ENCODE measurements around the gene KCTD10. TPM values are rescaled to one million over a fixed set of nuclear protein-coding genes. Genes with fewer than 3 reads are reported as not detected.

KCTD10 gene
- total and polyA plus RNA-seq, 8 donors: 6.7 to 16.7 (median 10.7) TPM

DNA sequence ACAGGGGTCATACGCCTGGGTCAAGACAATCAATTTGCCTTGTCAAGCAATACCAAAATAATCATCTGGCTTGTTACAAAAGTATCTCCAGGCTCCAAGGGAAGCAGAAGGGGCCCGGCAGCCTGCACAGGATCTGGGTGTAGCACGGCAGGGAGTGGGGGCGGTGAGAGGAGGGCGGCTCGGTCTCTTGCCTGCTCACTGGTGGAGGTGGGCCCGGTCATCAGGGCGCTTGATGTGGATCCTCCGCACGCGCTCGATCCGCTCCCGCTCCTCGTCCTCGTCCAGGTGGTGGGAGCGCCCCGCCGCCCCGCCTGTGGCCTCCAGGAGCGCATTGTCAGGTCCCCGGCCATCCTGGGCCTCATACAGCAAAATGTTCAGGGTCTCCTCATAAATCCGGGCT, 25.7 kb downstream of the KCTD10 start:
- Histone ChIP-seq H3K4me1 (no peaks in the 10 kb centered on the region), H3K27me3 (no peaks in the 10 kb centered on the region), H3K9me3 (no peaks in the 10 kb centered on the region), H3K36me3 (peaks cover 2 to 53% (median 10%) of the 10 kb centered on the region in 3 donors), H3K4me3 (no peak overlapping the region), H3K27ac (no peak overlapping the region)
- 93% methylated on average over 23 of the region's 23 CpGs for WGBS, 2 donors
- intact Hi-C loops (cut with DNase I): no loop called here
- no peak for DNase-seq
- TF ChIP-seq, protein P1, sequence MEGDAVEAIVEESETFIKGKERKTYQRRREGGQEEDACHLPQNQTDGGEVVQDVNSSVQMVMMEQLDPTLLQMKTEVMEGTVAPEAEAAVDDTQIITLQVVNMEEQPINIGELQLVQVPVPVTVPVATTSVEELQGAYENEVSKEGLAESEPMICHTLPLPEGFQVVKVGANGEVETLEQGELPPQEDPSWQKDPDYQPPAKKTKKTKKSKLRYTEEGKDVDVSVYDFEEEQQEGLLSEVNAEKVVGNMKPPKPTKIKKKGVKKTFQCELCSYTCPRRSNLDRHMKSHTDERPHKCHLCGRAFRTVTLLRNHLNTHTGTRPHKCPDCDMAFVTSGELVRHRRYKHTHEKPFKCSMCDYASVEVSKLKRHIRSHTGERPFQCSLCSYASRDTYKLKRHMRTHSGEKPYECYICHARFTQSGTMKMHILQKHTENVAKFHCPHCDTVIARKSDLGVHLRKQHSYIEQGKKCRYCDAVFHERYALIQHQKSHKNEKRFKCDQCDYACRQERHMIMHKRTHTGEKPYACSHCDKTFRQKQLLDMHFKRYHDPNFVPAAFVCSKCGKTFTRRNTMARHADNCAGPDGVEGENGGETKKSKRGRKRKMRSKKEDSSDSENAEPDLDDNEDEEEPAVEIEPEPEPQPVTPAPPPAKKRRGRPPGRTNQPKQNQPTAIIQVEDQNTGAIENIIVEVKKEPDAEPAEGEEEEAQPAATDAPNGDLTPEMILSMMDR (IDR thresholded peaks at IDR 0.05): no peak
- FAIRE-seq: no peak
- no peak for ATAC-seq

DNA sequence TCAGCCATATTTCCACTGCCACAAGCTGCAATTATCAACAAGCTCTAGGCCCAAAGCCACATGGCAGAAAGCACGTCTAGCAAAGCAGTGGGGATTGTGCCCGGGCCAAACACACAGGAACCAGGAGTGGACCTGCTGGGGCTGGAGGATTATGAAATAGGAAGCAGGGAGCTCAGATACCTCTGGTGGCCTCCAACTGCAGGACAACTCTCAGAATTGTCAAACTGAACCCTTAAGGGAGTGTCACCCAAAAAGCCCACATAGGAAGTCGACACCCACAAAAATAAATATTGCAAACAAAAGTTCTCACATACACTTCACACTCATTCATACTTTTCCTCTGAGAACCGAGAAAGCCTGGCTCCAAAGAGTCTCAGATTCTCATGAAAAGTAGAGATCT, 26.1 kb downstream of the KCTD10 start:
- Histone ChIP-seq H3K4me1 (no peaks in the 10 kb centered on the region), H3K4me3 (no peak overlapping the region), H3K27ac (no peak overlapping the region), H3K36me3 (peaks cover 2 to 54% (median 7%) of the 10 kb centered on the region in 3 donors), H3K9me3 (no peaks in the 10 kb centered on the region), H3K27me3 (no peaks in the 10 kb centered on the region)
- no peak for DNase-seq
- intact Hi-C loops (cut with DNase I): no loop called here
- TF ChIP-seq, protein P1 (IDR thresholded peaks at IDR 0.05): no peak
- WGBS, 2 donors: 83 to 85% methylated on average over 4 of the region's 4 CpGs
- ATAC-seq: no peak
- no peak for FAIRE-seq

DNA sequence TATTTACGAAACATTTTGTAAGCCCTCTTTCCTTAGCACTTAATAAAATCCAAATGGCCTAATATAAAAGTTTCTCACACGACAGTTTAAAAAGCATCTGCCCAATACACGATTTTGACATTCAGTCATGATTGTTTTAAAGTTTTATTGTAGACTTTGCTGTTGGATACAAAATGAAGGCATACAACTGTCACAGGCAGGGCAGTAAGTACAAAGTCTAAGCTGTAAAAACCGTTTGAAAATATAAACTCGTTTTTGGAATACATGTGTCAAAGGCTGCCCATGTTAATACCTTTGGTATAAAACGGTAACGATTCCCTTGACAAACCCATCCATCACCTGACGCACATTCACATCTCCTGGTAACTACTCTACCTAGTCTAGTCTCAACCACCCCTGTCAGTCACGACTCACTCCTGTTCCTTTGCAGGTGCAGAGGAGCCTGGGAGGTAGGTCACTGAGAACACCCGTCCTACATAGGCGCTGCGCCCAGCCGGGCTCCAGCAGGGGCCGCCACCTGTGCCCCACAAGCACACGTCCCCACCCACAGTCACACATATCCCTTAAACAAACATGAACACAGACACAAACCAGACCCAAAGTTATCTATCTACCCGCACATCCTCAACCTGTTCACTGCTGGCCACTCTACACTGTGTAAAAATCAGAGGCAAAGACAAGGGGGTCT, 27.1 kb downstream of the KCTD10 start:
- DNase-seq: no peak
- no peak for FAIRE-seq
- TF ChIP-seq, protein P1 (IDR thresholded peaks at IDR 0.05): no peak
- Histone ChIP-seq H3K4me3 (no peak overlapping the region), H3K4me1 (no peaks in the 10 kb centered on the region), H3K27ac (no peak overlapping the region), H3K27me3 (no peaks in the 10 kb centered on the region), H3K9me3 (no peaks in the 10 kb centered on the region), H3K36me3 (peaks cover 0 to 48% (median 0%) of the 10 kb centered on the region in 3 donors)
- WGBS, 2 donors: 84 to 86% methylated on average over 16 of the region's 16 CpGs
- intact Hi-C loops (cut with DNase I): no loop called here
- no peak for ATAC-seq

DNA sequence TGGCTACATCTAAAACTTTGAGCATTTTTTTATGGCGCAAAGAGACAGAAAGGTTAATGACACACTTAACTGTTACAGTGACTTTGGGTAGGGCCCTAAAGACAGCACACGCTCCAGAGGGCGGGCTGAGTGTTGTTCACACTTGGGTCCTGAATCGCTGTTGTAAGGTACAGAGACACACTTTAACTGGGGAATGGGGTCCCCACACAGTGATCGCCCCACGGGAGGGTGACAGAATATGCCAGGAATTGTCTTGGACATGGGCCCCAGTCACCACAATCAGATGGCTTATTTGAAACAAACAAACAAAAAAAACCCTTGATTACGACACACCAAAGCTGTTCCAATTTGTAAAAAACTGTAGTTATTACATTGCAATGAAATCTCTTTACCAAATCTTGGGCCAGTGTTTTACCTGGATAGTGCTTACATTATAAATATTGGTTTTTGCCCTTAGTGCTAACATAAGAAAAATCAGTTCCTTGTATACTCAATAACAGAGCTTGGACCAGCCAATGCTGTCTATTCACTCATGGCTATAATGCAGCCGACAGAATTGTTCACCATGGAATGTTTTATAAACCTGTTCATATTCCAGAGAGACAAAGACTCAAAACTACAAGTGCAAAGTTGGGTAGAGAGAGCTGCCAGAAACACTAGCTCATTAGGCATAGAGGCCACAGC, 28.3 kb downstream of the KCTD10 start:
- DNase-seq: no peak
- WGBS, 2 donors: 92 to 95% methylated on average over 8 of the region's 8 CpGs
- no peaks in the 10 kb centered on the region for H3K4me1 ChIP-seq
- H3K36me3 ChIP-seq: peaks cover 0 to 37% (median 0%) of the 10 kb centered on the region in 3 donors
- TF ChIP-seq, protein P1 (IDR thresholded peaks at IDR 0.05): no peak
- H3K9me3 ChIP-seq: no peaks in the 10 kb centered on the region
- H3K27ac ChIP-seq: no peak overlapping the region
- ATAC-seq: no peak
- no peaks in the 10 kb centered on the region for H3K27me3 ChIP-seq
- no peak for FAIRE-seq
- intact Hi-C loops (cut with DNase I): no loop called here
- no peak overlapping the region for H3K4me3 ChIP-seq

DNA sequence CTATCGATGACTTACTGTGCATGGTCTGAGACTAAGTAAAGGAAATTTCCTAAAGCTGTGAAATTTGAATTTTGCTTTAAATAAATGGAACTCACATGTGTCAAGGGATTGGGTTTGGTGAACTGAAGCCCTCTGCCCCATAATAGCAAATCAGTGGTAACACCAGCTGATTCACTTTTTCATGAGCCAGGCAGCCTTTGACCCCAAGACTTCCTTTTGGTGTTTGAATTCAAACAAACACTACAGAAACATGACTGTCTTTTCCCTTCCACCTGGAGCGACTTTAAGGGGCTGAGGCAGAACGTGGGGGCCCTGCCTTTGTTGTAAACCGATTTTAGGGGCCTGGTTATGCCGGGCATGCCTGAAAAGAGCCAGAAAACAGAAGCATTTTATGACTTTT, 28.8 kb downstream of the KCTD10 start:
- no peaks in the 10 kb centered on the region for H3K27me3 ChIP-seq
- no peaks in the 10 kb centered on the region for H3K4me1 ChIP-seq
- H3K9me3 ChIP-seq: no peaks in the 10 kb centered on the region
- ATAC-seq: no peak
- no peak for DNase-seq
- H3K27ac ChIP-seq: no peak overlapping the region
- H3K4me3 ChIP-seq: no peak overlapping the region
- intact Hi-C loops (cut with DNase I): no loop called here
- no peak for FAIRE-seq
- WGBS, 2 donors: 68 to 81% methylated on average over 5 of the region's 5 CpGs
- TF ChIP-seq, protein P1 (IDR thresholded peaks at IDR 0.05): no peak
- peaks cover 0 to 31% (median 0%) of the 10 kb centered on the region in 3 donors for H3K36me3 ChIP-seq

All from pancreas (tissue), 10 donors.